Measurements from ENCODE around the gene IDH3G. TPM values are rescaled to one million over a fixed set of nuclear protein-coding genes. Genes with fewer than 3 reads are reported as not detected.

Gene IDH3G
- polyA plus RNA-seq, 1 donor (not counting 4 experiments of a cell fraction or from before 2014, with no cell fraction given) = 44.7 TPM

DNA sequence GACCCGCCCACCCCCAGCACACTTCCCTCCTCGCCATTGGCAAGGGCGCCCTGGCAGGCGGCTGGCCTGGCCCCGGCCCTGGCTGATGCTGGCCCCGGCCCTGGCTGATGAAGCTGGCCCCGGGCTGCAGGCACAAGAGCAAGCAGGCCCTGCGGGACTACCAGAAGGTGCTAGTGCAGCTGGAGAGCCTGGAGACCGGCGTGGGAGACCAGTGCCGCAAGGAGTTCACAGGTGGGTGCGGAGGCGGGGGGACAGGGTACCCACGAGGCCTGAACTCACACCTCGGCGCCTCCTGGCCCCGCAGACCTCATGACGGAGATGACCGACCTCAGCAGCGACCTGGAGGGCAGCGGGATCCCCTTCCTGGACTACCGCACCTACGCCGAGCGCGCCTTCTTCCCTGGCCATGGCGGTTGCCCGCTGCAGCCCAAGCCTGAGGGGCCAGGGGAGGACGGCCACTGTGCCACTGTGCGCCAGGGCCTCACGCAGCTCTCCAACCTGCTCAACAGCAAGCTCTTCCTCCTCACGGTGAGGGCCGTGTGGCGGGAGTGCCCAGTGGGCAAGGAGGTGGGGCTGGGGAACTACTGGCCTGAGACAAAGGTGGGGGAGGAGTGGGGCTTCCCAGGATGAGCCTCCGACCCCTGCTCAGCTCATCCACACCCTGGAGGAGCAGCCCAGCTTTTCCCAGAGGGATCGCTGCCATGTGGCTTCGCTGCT lies 19.4 kb downstream of the IDH3G start:
- no peak overlapping the region for H3K9ac ChIP-seq (ENCODE audit: control insufficient read depth, extremely low read depth, insufficient read depth, low read length)
- DNase-seq (ENCODE audit: low read depth, low spot score) = no peak
- H3K4me1 ChIP-seq (ENCODE audit: control insufficient read depth, extremely low read depth, insufficient read depth, low read length) = peaks cover 5% of the 10 kb centered on the region
- TF ChIP-seq, protein P1, sequence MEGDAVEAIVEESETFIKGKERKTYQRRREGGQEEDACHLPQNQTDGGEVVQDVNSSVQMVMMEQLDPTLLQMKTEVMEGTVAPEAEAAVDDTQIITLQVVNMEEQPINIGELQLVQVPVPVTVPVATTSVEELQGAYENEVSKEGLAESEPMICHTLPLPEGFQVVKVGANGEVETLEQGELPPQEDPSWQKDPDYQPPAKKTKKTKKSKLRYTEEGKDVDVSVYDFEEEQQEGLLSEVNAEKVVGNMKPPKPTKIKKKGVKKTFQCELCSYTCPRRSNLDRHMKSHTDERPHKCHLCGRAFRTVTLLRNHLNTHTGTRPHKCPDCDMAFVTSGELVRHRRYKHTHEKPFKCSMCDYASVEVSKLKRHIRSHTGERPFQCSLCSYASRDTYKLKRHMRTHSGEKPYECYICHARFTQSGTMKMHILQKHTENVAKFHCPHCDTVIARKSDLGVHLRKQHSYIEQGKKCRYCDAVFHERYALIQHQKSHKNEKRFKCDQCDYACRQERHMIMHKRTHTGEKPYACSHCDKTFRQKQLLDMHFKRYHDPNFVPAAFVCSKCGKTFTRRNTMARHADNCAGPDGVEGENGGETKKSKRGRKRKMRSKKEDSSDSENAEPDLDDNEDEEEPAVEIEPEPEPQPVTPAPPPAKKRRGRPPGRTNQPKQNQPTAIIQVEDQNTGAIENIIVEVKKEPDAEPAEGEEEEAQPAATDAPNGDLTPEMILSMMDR (optimal IDR thresholded peaks at IDR 0.05 in 1 of 3, IDR thresholded peaks at IDR 0.05 in 1 of 3, conservative IDR thresholded peaks at IDR 0.05 in 1 of 3; ENCODE audit: extremely low read depth in 1 of 3, insufficient read depth in 2 of 3, low read length in 3 of 3) = no peak
- TF ChIP-seq EZH2 (IDR thresholded peaks at IDR 0.05; ENCODE audit: low read length) = no peak
- H3K27me3 ChIP-seq (ENCODE audit: control insufficient read depth, extremely low read depth, insufficient read depth, low read length) = no peaks in the 10 kb centered on the region
- dilution Hi-C loops (cut with MboI; ENCODE audit: extremely low pct_ligation_motif_present, low sequenced_read_pairs) = no loop called here
- peaks cover 2% of the 10 kb centered on the region for H3K9me3 ChIP-seq (ENCODE audit: control insufficient read depth, low read depth, low read length)
- peaks cover 0 to 4% of the 10 kb centered on the region in 2 experiments for H3K36me3 ChIP-seq (ENCODE audit: control insufficient read depth in 2 of 2, extremely low read depth in 1 of 2, insufficient read depth in 2 of 2, low read length in 2 of 2)
- no peak overlapping the region for H3K4me3 ChIP-seq (ENCODE audit: control insufficient read depth in 2 of 3, extremely low read depth in 1 of 3, insufficient read depth in 2 of 3, low read depth in 1 of 3, low read length in 3 of 3)
- H3K79me2 ChIP-seq (ENCODE audit: control insufficient read depth, insufficient read depth, low read length) = no peaks in the 10 kb centered on the region
- no peaks in the 10 kb centered on the region for H3K9me1 ChIP-seq (ENCODE audit: control insufficient read depth, extremely low read depth, insufficient read depth, low read length)
- no peak overlapping the region for H2AFZ ChIP-seq (ENCODE audit: control insufficient read depth, low read length)
- H3K27ac ChIP-seq (ENCODE audit: control insufficient read depth, insufficient read depth, low read length) = no peak overlapping the region
- FAIRE-seq = no peak
- no peaks in the 10 kb centered on the region for H4K20me1 ChIP-seq (ENCODE audit: control insufficient read depth, extremely low read depth, insufficient read depth, low read length)
- no peak overlapping the region for H3K4me2 ChIP-seq (ENCODE audit: control insufficient read depth, extremely low read depth, insufficient read depth, low read depth, low read length)

DNA sequence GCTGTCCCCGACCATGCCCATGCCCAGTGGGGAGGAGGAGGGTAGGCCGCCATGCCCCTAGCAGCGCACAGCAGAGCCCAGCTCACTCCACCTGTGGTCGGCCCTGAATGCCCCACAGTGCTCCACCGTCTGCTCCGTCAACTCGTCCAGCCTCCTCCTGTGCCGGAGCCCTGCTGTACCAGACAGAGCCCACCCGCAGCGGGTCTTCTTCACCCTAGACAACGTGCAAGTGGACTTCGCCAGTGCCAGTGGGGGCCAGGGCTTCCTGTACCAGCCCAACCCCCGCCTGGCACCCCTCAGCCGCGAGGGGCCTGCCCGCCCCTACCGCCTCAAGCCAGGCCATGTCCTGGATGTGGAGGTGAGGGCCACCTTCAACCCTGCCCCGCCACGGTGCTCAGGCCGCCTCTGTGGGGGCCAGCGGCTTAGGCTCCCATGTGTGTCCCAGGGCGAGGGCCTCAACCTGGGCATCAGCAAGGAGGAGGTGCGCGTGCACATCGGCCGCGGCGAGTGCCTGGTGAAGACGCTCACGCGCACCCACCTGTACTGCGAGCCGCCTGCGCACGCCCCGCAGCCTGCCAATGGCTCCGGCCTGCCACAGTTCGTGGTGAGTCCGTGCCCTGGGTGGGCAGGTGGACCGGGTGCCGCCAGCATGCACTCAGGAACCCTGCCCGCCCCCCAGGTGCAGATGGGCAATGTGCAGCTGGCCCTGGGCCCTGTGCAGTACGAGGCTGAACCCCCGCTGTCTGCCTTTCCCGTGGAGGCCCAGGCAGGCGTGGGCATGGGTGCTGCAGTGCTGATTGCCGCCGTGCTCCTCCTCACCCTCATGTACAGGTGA lies 20.2 kb downstream of the IDH3G start:
- H3K9me1 ChIP-seq (ENCODE audit: control insufficient read depth, extremely low read depth, insufficient read depth, low read length) = no peaks in the 10 kb centered on the region
- H3K36me3 ChIP-seq (ENCODE audit: control insufficient read depth in 2 of 2, extremely low read depth in 1 of 2, insufficient read depth in 2 of 2, low read length in 2 of 2) = peaks cover 0 to 4% of the 10 kb centered on the region in 2 experiments
- H3K4me1 ChIP-seq (ENCODE audit: control insufficient read depth, extremely low read depth, insufficient read depth, low read length) = peaks cover 5% of the 10 kb centered on the region
- dilution Hi-C loops (cut with MboI; ENCODE audit: extremely low pct_ligation_motif_present, low sequenced_read_pairs) = no loop called here
- H3K27me3 ChIP-seq (ENCODE audit: control insufficient read depth, extremely low read depth, insufficient read depth, low read length) = no peaks in the 10 kb centered on the region
- DNase-seq (ENCODE audit: low read depth, low spot score) = no peak
- H2AFZ ChIP-seq (ENCODE audit: control insufficient read depth, low read length) = no peak overlapping the region
- H3K9me3 ChIP-seq (ENCODE audit: control insufficient read depth, low read depth, low read length) = peaks cover 4% of the 10 kb centered on the region
- no peaks in the 10 kb centered on the region for H4K20me1 ChIP-seq (ENCODE audit: control insufficient read depth, extremely low read depth, insufficient read depth, low read length)
- H3K4me3 ChIP-seq (ENCODE audit: control insufficient read depth in 2 of 3, extremely low read depth in 1 of 3, insufficient read depth in 2 of 3, low read depth in 1 of 3, low read length in 3 of 3) = no peak overlapping the region
- no peak overlapping the region for H3K4me2 ChIP-seq (ENCODE audit: control insufficient read depth, extremely low read depth, insufficient read depth, low read depth, low read length)
- H3K79me2 ChIP-seq (ENCODE audit: control insufficient read depth, insufficient read depth, low read length) = no peaks in the 10 kb centered on the region
- no peak overlapping the region for H3K9ac ChIP-seq (ENCODE audit: control insufficient read depth, extremely low read depth, insufficient read depth, low read length)
- no peak for TF ChIP-seq EZH2 (IDR thresholded peaks at IDR 0.05; ENCODE audit: low read length)
- TF ChIP-seq, protein P1 (optimal IDR thresholded peaks at IDR 0.05 in 1 of 3, IDR thresholded peaks at IDR 0.05 in 1 of 3, conservative IDR thresholded peaks at IDR 0.05 in 1 of 3; ENCODE audit: extremely low read depth in 1 of 3, insufficient read depth in 2 of 3, low read length in 3 of 3) = no peak
- no peak for FAIRE-seq
- H3K27ac ChIP-seq (ENCODE audit: control insufficient read depth, insufficient read depth, low read length) = no peak overlapping the region
